HG03159 (cell line): ENCODE data around the gene PSMG4.
A peak's percentile ranks its signal among the peaks of the same experiment; 100 is the strongest.
"Not testable (repeated sequence)": the region's sequence is repeated elsewhere in the genome, so short reads cannot be mapped to it uniquely, and the experiment has no call there.

ENCODE experiments used
- ATAC-seq: cut with Tn5 transposase; IDR thresholded peaks from one replicate; pipeline ENCODE4 v1.9.1; 2021; ENCODE audit warnings: mild to moderate bottlenecking, moderate library complexity; ENCODE audit not compliant: unreplicated experiment

PSMG4 gene

GRCh38 chr6:3230256-3230882, 28.4 kb upstream of the PSMG4 start:
- no peak for ATAC-seq

GRCh38 chr6:3230900-3231246, 27.9 kb upstream of the PSMG4 start:
- ATAC-seq = no peak

- ATAC-seq = no peak
Observed at GRCh38 chr6:3231247-3232016, 27.3 kb upstream of the PSMG4 start.

GRCh38 chr6:3232017-3232945, 26.5 kb upstream of the PSMG4 start:
- ATAC-seq = no peak

DNA sequence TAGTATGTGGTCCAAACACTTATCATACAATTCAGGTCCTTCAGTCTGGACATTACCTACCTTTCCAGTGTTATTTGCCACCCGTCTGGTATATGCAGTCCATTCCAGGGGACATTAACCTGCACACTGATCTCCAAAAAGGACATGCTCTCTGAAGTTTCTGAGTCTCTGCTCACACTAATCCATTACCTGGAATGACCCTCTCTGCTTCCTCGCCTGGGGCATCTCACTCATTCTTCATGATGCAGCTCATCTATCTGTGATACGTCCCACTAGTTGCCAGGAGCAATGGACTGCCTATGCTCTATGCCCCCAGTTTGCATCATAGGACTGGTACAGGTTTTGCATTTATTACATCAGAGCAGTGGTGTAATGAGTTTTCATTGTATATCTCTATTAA, 25.4 kb upstream of the PSMG4 start:
- ATAC-seq = no peak

GRCh38 chr6:3233904-3234303, 24.8 kb upstream of the PSMG4 start:
- no peak for ATAC-seq

- peak; percentile 52 for ATAC-seq
Observed at GRCh38 chr6:3235486-3235885, 23.3 kb upstream of the PSMG4 start.

DNA sequence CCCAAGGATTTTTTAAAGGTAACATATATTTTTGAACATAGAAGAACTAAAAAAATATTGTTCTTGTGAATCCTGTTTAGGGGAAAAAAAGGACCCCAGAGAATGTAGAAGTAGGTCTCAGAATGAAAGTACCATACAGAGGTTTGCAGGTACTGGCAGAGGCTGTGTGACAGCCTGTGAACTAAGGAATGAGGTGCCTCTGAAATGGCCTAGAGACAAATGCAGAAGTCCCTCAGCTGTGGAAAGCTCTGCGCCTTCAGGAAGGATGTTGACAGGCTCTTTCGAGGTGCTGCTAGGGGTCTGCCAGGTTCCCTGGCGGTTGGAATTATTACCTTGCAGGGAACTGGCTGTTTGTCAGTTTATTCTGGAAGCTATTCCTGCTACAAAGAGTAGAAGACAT, 22.7 kb upstream of the PSMG4 start:
- no peak for ATAC-seq

DNA sequence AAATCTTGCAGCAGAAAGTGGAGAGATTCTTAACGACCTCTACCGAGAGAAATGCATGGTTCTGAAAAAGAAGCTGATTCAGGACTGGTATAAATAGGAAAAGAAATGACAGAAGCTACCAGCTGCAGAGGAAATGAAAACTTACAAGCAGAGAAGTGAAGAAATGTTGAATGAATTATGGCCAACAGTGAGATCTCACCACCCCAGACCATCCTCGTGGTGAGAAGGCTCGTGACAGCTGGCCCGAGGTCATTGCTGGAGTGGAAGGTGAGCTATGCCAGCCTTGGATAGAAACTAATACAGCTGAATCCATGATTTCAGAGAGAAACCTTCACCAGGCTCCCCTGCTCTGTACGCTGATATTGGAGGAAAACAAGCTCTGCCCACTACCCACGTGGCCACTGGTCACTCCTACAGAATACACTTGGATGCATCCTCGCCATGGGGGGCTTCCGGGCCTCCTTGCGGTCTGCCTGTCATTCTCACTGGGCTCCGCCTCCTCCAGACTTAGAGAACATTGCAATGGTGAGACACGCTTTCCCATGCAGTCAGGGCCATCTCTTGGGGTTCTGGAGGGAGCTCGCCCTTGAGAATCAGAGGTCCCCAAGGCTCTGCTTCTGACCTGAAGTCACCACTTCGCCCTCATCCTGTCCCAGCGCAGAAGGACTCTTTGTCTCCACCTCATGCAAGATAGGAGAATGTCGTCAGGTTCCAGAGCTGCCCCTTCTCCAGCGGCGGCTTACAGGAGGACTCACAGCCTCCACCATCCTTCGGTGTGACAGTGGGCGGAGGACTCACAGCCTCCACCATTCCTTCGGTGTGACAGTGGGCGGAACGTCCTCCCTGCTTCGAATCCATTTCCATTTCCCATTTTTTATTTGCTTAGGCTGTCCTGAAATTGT, 20.7 kb upstream of the PSMG4 start:
- ATAC-seq = no peak

DNA sequence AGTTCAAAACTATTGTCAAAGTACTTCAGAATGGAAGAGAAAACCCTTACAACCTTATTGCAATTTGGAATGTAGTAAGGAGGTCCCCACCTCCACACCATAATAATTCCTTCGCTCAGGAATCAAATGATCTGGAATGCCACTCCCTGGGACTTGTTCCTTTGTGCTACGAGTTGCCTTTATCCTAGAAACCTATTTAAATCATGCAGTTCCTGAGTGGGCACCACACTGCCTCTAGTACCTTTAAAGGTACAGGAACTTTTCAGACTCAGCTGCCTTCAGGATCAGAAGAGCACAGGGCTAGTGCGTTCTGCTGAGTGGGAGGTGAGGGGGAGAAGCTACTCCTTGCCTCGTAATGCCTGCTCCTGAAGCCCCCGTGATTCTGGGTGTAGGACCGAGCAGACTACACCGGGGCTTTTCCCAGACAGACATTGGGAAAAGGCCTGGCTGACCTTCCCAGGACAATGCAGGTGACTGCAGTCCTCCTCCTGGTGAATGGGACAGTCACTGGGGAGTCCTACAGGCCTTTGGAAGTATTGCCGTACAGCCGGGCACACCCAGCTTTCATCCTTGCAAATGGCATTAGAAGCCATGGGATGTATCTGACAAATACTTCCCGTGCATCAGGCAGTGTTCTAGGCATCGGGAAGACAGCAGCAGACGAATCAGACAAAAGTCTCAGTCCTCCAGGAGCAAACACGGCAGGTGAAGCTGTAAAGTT, 19.5 kb upstream of the PSMG4 start:
- no peak for ATAC-seq

GRCh38 chr6:3240595-3240994, 18.2 kb upstream of the PSMG4 start:
- no peak for ATAC-seq

DNA sequence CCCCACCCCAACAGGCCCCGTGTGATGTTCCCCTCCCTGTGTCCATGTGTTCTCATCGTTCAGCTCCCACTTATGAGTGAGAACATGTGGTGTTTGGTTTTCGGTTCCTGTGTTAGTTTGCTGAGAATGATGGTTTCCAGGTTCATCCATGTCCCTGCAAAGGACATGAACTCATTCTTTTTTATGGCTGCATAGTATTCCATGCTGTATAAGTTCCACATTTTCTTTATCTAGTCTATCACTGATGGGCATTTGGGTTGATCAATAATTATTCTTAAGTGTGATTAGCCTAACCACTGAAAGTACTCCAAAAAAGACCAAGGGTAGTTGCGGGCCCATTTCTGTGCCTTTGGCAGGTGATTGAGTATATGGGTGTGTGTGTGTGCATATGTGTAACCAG, 17.0 kb upstream of the PSMG4 start:
- not testable (repeated sequence) for ATAC-seq

DNA sequence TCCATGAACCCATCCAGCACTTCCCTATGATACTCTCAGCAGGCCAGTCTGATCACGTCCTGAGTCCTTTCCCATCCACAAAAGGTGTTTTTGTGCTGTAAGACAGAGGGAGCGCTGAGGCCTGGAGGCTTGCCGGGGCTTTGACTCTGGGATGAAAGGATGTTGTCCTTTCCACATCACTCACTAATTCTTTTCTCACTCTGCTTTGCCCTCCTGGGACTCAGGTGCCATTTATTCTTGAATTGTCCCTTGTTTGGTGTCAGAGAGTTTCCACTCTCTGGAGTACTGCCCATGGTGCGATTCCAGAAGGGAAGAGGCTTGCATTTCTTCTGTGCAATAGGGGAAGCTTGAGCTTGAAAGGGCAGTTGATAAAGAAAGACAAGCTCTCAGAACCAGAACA, 16.0 kb upstream of the PSMG4 start:
- ATAC-seq = no peak

- no peak for ATAC-seq
Observed at GRCh38 chr6:3244003-3244831, 14.5 kb upstream of the PSMG4 start.

DNA sequence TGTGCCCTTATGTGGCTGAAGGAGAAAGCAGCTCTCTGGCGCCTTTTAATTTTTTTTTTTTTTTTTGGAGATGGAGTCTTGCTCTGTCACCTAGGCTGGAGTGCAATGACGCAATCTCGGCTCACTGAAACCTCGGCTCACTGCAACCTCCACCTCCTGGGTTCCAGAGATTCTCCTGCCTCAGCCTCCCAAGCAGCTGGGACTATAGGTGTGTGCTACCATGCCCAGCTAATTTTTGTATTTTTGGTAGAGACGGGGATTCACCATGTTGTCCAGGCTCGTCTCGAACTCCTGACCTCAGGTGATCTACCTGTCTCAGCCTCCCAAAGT, 13.9 kb upstream of the PSMG4 start:
- ATAC-seq = not testable (repeated sequence)

- no peak for ATAC-seq
Observed at GRCh38 chr6:3245216-3245615, 13.5 kb upstream of the PSMG4 start.

- ATAC-seq = no peak
Observed at GRCh38 chr6:3247255-3248146, 11.2 kb upstream of the PSMG4 start.

DNA sequence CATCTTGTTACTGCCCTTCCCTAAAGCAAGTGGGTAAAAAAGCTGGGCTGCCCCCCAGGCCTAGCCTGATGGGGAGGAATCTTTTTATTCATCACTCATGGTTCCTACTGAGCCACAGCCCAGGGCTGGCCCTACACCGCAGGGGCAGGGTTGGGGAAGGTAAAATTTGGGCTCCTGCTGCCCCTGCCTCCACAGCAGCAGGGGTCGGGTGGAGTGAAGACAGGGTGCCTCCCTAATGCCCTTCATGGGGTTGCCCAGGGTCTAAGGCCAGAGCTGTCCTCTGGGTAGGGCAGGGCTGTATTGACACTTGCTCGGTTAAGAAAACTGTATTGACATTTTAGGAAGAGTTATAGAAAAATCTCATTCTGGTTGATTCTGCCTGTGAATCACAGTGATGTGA, 8.9 kb upstream of the PSMG4 start:
- ATAC-seq = no peak
